IMR-90 (cell line): ENCODE results near the gene SLC1A7. TPM values are rescaled to one million over a fixed set of nuclear protein-coding genes. Genes with fewer than 3 reads are reported as not detected.

Experiments
- ATAC-seq: fragments of 200-7000 bp; cut with Tn5 transposase; 2 replicates; pipeline ENCODE4 v1.9.1; 2020; ENCODE audit warnings: low read depth, mild to moderate bottlenecking, moderate library complexity
- BruUV-seq: library from RNA; stranded (reverse); fragments of 400-500 nt; replicated peaks from 2 replicates; lab custom pipeline; 2021; lab: Mats Ljungman, UMichigan
- CTCF ChIA-PET: fragments of 300-600 bp; formaldehyde crosslinking; extraction: SDS; loops from one replicate; lab custom pipeline; 2021; ENCODE audit warnings: antibody characterized with exemption; lab: Yijun Ruan, JAX
- POLR2A ChIA-PET: fragments of 300-600 bp; sonication (Branson Sonifier 250); formaldehyde crosslinking; loops from one replicate; lab custom pipeline; 2022; ENCODE audit warnings: antibody characterized with exemption; ENCODE audit not compliant: unreplicated experiment; lab: Charles Lee
- DNase-seq: peaks from one replicate; pipeline ENCODE4 v3.0.0; 2013
- H2AFZ ChIP-seq: replicated peaks from 2 replicates; pipeline ENCODE3; 2013; ENCODE audit warnings: low read length, mild to moderate bottlenecking; ENCODE audit not compliant: poor library complexity
- H2AK5ac ChIP-seq: 2 replicates; pipeline ENCODE4 v1.6.1; 2013; ENCODE audit warnings: low read depth, low read length, inconsistent platforms
- H2AK9ac ChIP-seq: replicated peaks from 2 replicates; pipeline ENCODE3; 2013; ENCODE audit warnings: mild to moderate bottlenecking, low read depth, low read length, moderate library complexity; ENCODE audit not compliant: poor library complexity
- H2BK120ac ChIP-seq: 2 replicates; pipeline ENCODE4 v1.6.1; 2013; ENCODE audit warnings: low read depth, low read length, inconsistent platforms
- H2BK15ac ChIP-seq: 3 replicates; pipeline ENCODE4 v1.6.1; 2013; ENCODE audit warnings: low read depth, low read length, inconsistent platforms
- H2BK20ac ChIP-seq: 2 replicates; pipeline ENCODE4 v1.6.1; 2013; ENCODE audit warnings: low read depth, mild to moderate bottlenecking, inconsistent platforms, low read length, moderate library complexity
- H2BK5ac ChIP-seq: 2 replicates; pipeline ENCODE4 v1.6.1; 2013; ENCODE audit warnings: mild to moderate bottlenecking, low read depth, low read length, inconsistent platforms; ENCODE audit not compliant: poor library complexity, severe bottlenecking
- H3K14ac ChIP-seq: replicated peaks from 2 replicates; pipeline ENCODE4 v1.6.1; 2013; ENCODE audit warnings: low read depth, low read length, inconsistent platforms
- H3K18ac ChIP-seq: 2 replicates; pipeline ENCODE4 v1.6.1; 2013; ENCODE audit warnings: low read depth, low read length, control low read depth
- H3K23ac ChIP-seq: 2 replicates; pipeline ENCODE4 v1.6.1; 2013; ENCODE audit warnings: low read depth, low read length, inconsistent platforms
- H3K27ac ChIP-seq: 2 replicates; pipeline ENCODE4 v1.5.1; 2013; ENCODE audit warnings: mild to moderate bottlenecking, control low read depth, low read length; ENCODE audit not compliant: insufficient read depth
- H3K27me3 ChIP-seq: 2 replicates; pipeline ENCODE4 v1.6.1; 2013; ENCODE audit warnings: low read length; ENCODE audit not compliant: control insufficient read depth, insufficient read depth
- H3K36me3 ChIP-seq: 2 replicates; pipeline ENCODE4 v1.6.1; 2013; ENCODE audit warnings: low read length, mixed read lengths; ENCODE audit not compliant: control insufficient read depth, insufficient read depth
- H3K4ac ChIP-seq: 2 replicates; pipeline ENCODE4 v1.6.1; 2013; ENCODE audit warnings: low read depth, low read length, inconsistent platforms
- H3K4me1 ChIP-seq: 2 replicates; pipeline ENCODE4 v1.6.1; 2013; ENCODE audit warnings: low read length, mixed read lengths; ENCODE audit not compliant: control insufficient read depth, insufficient read depth
- H3K4me2 ChIP-seq: 2 replicates; pipeline ENCODE4 v1.6.1; 2013; ENCODE audit warnings: low read depth, mild to moderate bottlenecking, control low read depth, low read length, moderate library complexity
- H3K4me3 ChIP-seq: 2 replicates; pipeline ENCODE4 v1.5.1; 2013; ENCODE audit warnings: low read depth, mild to moderate bottlenecking, control low read depth, low read length, moderate library complexity; ENCODE audit not compliant: insufficient read depth
- H3K56ac ChIP-seq: 2 replicates; pipeline ENCODE4 v1.6.1; 2013; ENCODE audit warnings: low read length, inconsistent platforms; ENCODE audit not compliant: insufficient read depth; ENCODE audit errors: extremely low read depth
- H3K79me1 ChIP-seq, 2 experiments: 2 replicates each; pipeline ENCODE4 v1.6.1; 2013; ENCODE audit warnings: low read length in 2 of 2, inconsistent platforms in 1 of 2, low read depth in 1 of 2
- H3K9ac ChIP-seq: 2 replicates; pipeline ENCODE4 v1.6.1; 2013; ENCODE audit warnings: low read depth, low read length, control low read depth
- H3K9me1 ChIP-seq: 2 replicates; pipeline ENCODE4 v1.6.1; 2013; ENCODE audit warnings: low read length, inconsistent platforms; ENCODE audit not compliant: insufficient read depth
- H3K9me3 ChIP-seq: 2 replicates; pipeline ENCODE4 v1.6.1; 2013; ENCODE audit warnings: low read length; ENCODE audit not compliant: control insufficient read depth, insufficient read depth
- H4K20me1 ChIP-seq: 2 replicates; pipeline ENCODE4 v1.6.1; 2013; ENCODE audit warnings: low read length, inconsistent platforms; ENCODE audit not compliant: insufficient read depth
- H4K5ac ChIP-seq: 2 replicates; pipeline ENCODE4 v1.6.1; 2013; ENCODE audit warnings: mild to moderate bottlenecking, low read depth, low read length, control low read depth
- H4K8ac ChIP-seq, 2 experiments: 2 replicates each; pipeline ENCODE4 v1.6.1; 2013; ENCODE audit warnings: low read depth in 2 of 2, low read length in 2 of 2, control low read depth in 1 of 2, inconsistent platforms in 1 of 2
- H4K91ac ChIP-seq: 2 replicates; pipeline ENCODE4 v1.6.1; 2013; ENCODE audit warnings: low read depth, low read length, inconsistent platforms; ENCODE audit not compliant: insufficient read depth
- CEBPB ChIP-seq: IDR thresholded peaks from 2 replicates; pipeline ENCODE4 v1.6.1; 2012; ENCODE audit warnings: low read depth, low read length, improper control_type of control experiment
- CTCF ChIP-seq: conservative IDR thresholded peaks from 2 replicates; pipeline ENCODE4 v1.5.1; 2012; ENCODE audit warnings: mild to moderate bottlenecking, low read depth, low read length, improper control_type of control experiment
- ELK1 ChIP-seq: fragments of 150-350 bp; IDR thresholded peaks from 2 replicates; pipeline ENCODE4 v1.6.1; 2016; ENCODE audit warnings: low read depth, mild to moderate bottlenecking, low read length, moderate library complexity, borderline replicate concordance
- FOS ChIP-seq: fragments of 150-350 bp; IDR thresholded peaks from 2 replicates; pipeline ENCODE4 v1.6.1; 2016; ENCODE audit warnings: low read depth, low read length
- WGBS, 2 experiments: methylation state at CpG; one replicate each; pipeline versions ENCODE4 v1.1.5 to v1.1.7; 2013; ENCODE audit warnings: missing lambda C conversion rate in 2 of 2; ENCODE audit not compliant: insufficient read length in 1 of 2; ENCODE audit errors: extremely low coverage in 2 of 2; 5-methylcytosine and 5-hydroxymethylcytosine counted together
- dilution Hi-C: fragments of 300-500 bp; cut with HindIII; formaldehyde crosslinking; loops from one replicate; pipeline ENCODE4 v1.14.3; 2018; ENCODE audit warnings: low sequenced_read_pairs; ENCODE audit not compliant: unreplicated experiment
- in situ Hi-C: fragments of 300-500 bp; cut with MboI; formaldehyde crosslinking; loops from 3 replicates; pipeline ENCODE4 v1.14.3; 2019; ENCODE audit warnings: low sequenced_read_pairs, inconsistent platforms, mixed read lengths
- intact Hi-C: fragments of 100-400 bp; cut with micrococcal nuclease; formaldehyde crosslinking; loops from 2 replicates; pipeline ENCODE4 v1.10.0; 2022
- polyA plus RNA-seq, 3 experiments: library from polyadenylated mRNA; depleted of rRNA; stranded (reverse); fragments of >200 nt; gene quantifications; 2 replicates each; pipeline ENCODE4 v1.2.3, GENCODE V29; 2012; ENCODE audit warnings: low replicate concordance in 1 of 3
- total RNA-seq: library from RNA; depleted of rRNA; stranded (reverse); fragments of >200 nt; gene quantifications from 2 replicates; pipeline ENCODE4 v1.2.3, GENCODE V29; 2012

SLC1A7 gene
- total and polyA plus RNA-seq, 2 of the 4 experiments (the other 2 are of a cell fraction), result 0.05 TPM; not detected in 1

GRCh38 chr1:53144201-53144600, 1.8 kb upstream of the SLC1A7 start:
- Histone ChIP-seq H3K4me1 (peaks cover 33% of the 10 kb centered on the region), H3K9me3 (no peaks in the 10 kb centered on the region), H2BK20ac (peak overlapping the region; percentile 89), H3K9ac (no peak overlapping the region), H3K56ac (no peak overlapping the region), H3K36me3 (no peaks in the 10 kb centered on the region), H2AK9ac (no peak overlapping the region), H3K27me3 (no peaks in the 10 kb centered on the region), H4K5ac (peak overlapping the region; percentile 36), H2AK5ac (peak overlapping the region; percentile 97), H4K20me1 (no peaks in the 10 kb centered on the region), H2BK120ac (peak overlapping the region; percentile 100), H4K8ac (peak overlapping the region; percentile 48 to 65; a peak in 2 of 4 replicates), H3K4ac (peak overlapping the region; percentile 84), H3K4me2 (no peak overlapping the region), H3K14ac (peak overlapping the region; percentile 62), H3K79me1 (no peaks in the 10 kb centered on the region), H4K91ac (peak overlapping the region; percentile 98), H3K23ac (no peak overlapping the region), H3K27ac (no peak overlapping the region), H2AFZ (no peak overlapping the region), H2BK5ac (peak overlapping the region; percentile 43), H3K18ac (peak overlapping the region; percentile 63), H2BK15ac (peak overlapping the region; percentile 94), H3K9me1 (peaks cover 21% of the 10 kb centered on the region), H3K4me3 (no peak overlapping the region)
- no peak for TF ChIP-seq FOS
- TF ChIP-seq CTCF, result no peak
- TF ChIP-seq ELK1, result no peak
- TF ChIP-seq CEBPB, result no peak
- ATAC-seq (no peak), DNase-seq (no peak)
- in situ Hi-C loops (no loop called here), dilution Hi-C loops (no loop called here), intact Hi-C loops (no loop called here)
- WGBS, 2 experiments, result 100% methylated on average over 1 of the region's 3 CpGs; no CpG with 5 or more reads in 1 of the 2 experiments
- CTCF ChIA-PET, result no interaction called here
- POLR2A ChIA-PET, result no interaction called here
- BruUV-seq, result no TSS peak
